C4-2B (cell line): ENCODE results near the gene PKDCC.

Experiments
- H3K27ac ChIP-seq: fragments of 450-650 bp; 2 replicates; pipeline ENCODE4 v1.5.1; 2017
- CTCF ChIP-seq: fragments of 450-650 bp; conservative IDR thresholded peaks from 2 replicates; pipeline ENCODE4 v1.5.1; 2017; ENCODE audit warnings: mild to moderate bottlenecking
- ZFX ChIP-seq: fragments of 450-650 bp; IDR thresholded peaks from 2 replicates; pipeline ENCODE4 v1.6.1; 2017

The PKDCC gene

GRCh38 chr2:42008241-42008921 lies 39.4 kb upstream of the PKDCC start:
- no peak overlapping the region for H3K27ac ChIP-seq

GRCh38 chr2:42009657-42010580 lies 37.9 kb upstream of the PKDCC start:
- H3K27ac ChIP-seq: no peak overlapping the region
- TF ChIP-seq ZFX: no peak
- TF ChIP-seq CTCF: no peak

More at GRCh38 chr2:42008241-42008921, 39.4 kb upstream of the PKDCC start:
- TF ChIP-seq ZFX (no peak), CTCF (no peak)

- H3K27ac ChIP-seq: no peak overlapping the region
- TF ChIP-seq CTCF (no peak), ZFX (no peak)
Measured at GRCh38 chr2:42010743-42011298, 37.0 kb upstream of the PKDCC start.

- TF ChIP-seq ZFX (no peak), CTCF (no peak)
- no peak overlapping the region for H3K27ac ChIP-seq
Measured at GRCh38 chr2:42012137-42012536, 35.7 kb upstream of the PKDCC start.

- TF ChIP-seq CTCF: no peak
- TF ChIP-seq ZFX: no peak
- no peak overlapping the region for H3K27ac ChIP-seq
Measured at GRCh38 chr2:42012651-42013050, 35.2 kb upstream of the PKDCC start.

GRCh38 chr2:42013409-42013808 lies 34.4 kb upstream of the PKDCC start:
- no peak overlapping the region for H3K27ac ChIP-seq
- TF ChIP-seq CTCF (no peak), ZFX (no peak)

GRCh38 chr2:42021464-42021863 lies 26.4 kb upstream of the PKDCC start:
- TF ChIP-seq ZFX: no peak
- no peak overlapping the region for H3K27ac ChIP-seq
